ENCODE results near the gene APEX1.
"Not testable (repeated sequence)": the region's sequence is repeated elsewhere in the genome, so short reads cannot be mapped to it uniquely, and the experiment has no call there.

The APEX1 gene

DNA sequence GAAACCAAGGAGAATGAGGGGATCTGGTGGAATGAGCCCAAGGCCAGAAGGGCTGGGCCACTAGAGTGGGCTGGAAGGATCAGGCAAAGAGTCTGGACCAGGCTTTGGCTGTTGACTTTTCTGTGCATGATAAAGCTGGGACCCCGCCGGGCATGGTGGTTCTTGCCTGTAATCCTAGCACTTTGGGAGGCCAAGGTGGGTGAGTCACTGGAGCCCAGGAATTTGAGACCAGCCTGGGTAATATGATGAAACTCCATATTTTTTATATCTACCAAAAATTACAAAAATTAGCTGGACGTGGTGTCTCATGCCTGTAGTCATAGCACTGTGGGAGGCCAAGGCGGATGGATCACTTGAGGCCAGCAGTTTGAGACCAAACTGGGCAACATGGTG, 18.7 kb upstream of the APEX1 start:
- DNase-seq: peak; percentile 72

DNA sequence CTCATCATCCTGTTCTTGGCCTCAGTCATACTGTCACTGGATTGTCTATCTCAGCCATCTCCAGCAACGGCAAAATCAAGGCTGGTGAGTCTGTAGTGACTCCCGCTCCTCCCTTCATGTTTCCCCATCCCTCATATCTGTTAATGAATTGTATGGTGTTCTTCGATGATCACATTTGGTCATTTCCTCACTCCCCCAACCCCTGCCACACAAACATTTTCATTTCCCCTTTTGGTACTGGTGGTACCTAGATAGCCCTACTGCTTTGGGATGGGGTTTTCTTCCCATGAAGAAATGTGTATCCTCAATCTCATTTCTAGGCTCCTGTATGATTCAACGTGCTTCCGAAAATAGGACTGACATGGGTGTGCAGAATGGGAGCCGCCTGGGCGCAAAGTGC, 16.4 kb upstream of the APEX1 start:
- DNase-seq: no peak

DNA sequence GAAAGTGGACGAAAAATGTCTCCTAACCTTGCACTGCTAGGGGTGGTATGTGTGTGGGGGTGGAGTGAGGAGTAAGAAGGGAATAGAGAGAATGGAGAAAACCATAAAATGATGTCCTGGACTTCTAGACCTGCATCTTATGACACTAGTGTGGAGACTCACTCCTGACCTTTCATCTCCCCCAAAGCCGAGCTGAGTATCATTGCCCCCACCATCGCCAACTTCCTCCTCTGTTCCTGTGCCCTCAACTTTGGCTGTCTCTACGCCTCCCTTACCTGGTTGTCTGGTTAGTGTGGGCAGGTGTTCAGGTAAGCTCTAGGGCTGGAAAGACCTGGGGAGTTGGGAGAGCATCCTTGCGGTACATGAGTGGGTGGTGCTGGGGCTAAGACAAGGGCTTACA, 14.6 kb upstream of the APEX1 start:
- DNase-seq: no peak

- DNase-seq: no peak
Observed at GRCh38 chr14:20440882-20441281, 14.1 kb upstream of the APEX1 start.

DNA sequence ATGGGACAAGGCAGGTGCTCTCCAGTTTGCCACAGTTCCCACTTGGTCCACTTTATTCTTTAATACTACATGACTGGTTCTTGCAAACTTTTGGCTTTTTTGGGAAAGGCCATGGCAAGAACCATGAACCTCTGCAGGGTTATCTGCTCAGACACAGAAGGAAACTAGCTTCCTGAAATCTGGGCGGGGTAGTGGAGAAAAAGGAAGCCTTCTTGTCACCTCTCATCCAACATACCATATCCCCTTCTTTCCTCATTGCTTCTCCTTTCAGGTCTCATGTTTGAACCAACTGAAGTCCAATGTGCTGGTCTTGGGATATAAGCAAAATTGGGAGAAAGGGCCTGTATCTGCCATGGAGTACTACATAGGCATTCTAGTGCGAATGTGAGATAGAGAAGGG, 13.6 kb upstream of the APEX1 start:
- no peak for DNase-seq

DNA sequence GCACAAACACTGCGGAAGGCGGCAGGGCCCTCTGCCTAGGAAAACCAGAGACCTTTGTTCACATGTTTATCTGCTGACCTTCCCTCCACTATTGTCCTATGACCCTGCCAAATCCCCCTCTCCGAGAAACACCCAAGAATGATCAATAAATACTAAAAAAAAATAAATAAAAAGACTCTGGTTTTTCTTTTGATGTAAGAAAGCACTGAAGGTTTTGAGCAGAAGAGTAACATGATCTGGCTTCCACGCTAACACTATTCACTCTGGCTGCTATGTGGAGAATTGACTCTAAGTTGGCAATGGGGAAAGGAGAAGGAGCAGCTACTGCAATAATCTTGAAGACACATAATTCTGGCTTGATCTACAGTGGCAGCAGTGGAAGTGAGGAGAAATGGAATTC, 11.4 kb upstream of the APEX1 start:
- DNase-seq: not testable (repeated sequence)

GRCh38 chr14:20446889-20447288, 8.1 kb upstream of the APEX1 start:
- no peak for DNase-seq

GRCh38 chr14:20452831-20453230, 2.2 kb upstream of the APEX1 start:
- DNase-seq: not testable (repeated sequence)

- peak; percentile 15 for DNase-seq
Observed at GRCh38 chr14:20455355-20456300, 602 bp downstream of the APEX1 start.

DNA sequence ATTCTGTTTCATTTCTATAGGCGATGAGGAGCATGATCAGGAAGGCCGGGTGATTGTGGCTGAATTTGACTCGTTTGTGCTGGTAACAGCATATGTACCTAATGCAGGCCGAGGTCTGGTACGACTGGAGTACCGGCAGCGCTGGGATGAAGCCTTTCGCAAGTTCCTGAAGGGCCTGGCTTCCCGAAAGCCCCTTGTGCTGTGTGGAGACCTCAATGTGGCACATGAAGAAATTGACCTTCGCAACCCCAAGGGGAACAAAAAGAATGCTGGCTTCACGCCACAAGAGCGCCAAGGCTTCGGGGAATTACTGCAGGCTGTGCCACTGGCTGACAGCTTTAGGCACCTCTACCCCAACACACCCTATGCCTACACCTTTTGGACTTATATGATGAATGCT, 1.9 kb downstream of the APEX1 start:
- DNase-seq: no peak

DNA sequence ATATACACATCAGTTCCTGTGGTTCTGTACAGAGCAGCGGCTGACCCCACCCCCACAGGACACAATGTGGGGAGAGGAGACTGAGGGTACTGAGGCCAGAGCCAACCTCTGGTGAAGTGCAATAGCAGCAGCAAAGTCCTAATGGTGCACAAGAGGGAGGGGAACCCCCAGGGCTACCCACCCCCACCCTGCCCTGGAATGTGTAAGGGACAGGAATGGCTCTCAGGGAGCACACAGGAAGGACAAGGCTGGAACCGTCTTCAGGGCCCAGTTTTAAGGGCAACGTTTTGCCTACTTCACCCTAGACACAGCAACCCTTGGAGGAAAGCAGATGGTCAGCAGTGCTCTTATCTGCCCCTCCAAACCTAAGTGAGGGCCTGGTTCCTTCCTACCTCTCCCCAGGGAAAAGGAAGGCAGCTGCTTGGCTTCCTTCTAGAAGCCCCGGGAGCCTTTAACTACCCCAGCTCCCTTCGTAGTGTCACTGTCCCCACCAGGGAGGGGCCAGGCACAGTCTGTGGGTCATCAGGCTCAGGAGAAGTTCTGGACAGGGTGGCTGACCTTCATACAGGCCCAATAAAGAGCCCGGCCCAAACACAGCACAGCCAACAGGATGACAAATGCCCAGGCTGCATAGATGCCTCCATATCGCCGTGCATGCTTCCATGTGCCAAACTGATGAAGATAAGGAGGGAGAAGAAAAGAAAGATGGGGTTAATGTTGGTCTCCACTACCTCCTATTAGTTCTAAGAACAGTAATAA, 3.2 kb downstream of the APEX1 start:
- no peak for DNase-seq

- no peak for DNase-seq
Observed at GRCh38 chr14:20460458-20461224, 5.6 kb downstream of the APEX1 start.

GRCh38 chr14:20461225-20462141, 6.5 kb downstream of the APEX1 start, which contains the start of gene PIP4P1:
PIP4P1 (minus strand) TSS chr14:20461434; CDS start chr14:20461325, 109 bp downstream.
- DNase-seq: peak; percentile 100

DNA sequence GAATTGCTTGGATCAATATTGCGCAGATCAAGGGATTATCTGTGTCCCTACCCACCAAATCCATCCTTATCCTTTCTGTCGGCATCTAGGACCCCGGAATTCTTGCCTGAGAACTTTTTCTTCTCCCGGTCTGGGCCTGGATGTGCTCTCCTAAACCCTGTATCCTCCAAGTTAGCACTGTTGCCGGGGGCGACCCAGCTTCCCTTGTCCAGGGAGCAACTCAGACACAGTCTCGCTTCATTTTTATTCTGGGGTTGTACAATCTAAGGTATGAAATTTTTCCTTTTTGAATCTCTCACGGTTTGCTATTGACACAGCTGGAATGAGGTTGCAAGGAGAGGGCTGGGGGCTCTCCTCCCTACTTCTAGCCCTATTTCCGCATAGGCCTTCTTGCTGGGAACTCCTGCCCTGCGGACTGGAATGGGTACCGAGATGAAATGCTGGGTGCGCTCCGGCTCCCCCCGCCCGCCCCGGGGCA, 13.8 kb downstream of the APEX1 start:
- no peak for DNase-seq

GRCh38 chr14:20469242-20469889, 14.3 kb downstream of the APEX1 start, which contains the start of gene PNP:
PNP (plus strand) TSS chr14:20469406; CDS start chr14:20469525, 119 bp downstream.
- peak; percentile 83 for DNase-seq

- peak; percentile 70 for DNase-seq
Observed at GRCh38 chr14:20469890-20470602, 15.0 kb downstream of the APEX1 start.

- no peak for DNase-seq
Observed at GRCh38 chr14:20470603-20470901, 15.5 kb downstream of the APEX1 start.

DNA sequence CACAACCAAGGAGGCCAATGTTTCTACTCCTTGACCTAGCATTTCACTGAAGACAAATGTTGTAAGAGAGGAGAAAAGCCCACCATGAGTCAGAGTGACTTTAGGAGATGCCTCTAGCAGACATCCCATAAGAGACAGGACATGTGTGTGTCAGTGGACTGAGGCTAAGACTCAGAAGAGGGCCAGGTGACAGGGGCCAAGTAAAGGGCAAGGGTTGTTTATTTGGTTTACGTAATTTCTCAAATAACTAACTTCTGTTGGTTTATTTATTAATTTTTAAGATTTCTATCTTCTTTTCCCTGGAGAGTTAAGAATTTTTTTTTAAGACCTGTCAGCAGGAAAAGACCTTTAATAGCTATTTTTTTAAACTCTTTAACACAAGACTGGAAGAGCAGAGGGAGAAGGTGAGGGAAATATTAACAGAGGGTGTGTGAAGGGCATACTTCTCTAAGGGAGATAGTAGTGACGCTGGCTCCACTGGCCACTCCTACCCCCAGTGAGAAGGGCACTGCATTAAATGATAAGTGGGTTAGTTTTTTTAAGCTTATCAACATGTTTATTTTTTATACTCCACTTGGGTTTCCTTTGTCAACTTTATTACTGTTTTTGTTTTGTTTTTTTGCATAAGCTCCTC, 17.6 kb downstream of the APEX1 start:
- DNase-seq: no peak

- DNase-seq: no peak
Observed at GRCh38 chr14:20476776-20477175, 21.8 kb downstream of the APEX1 start.

DNA sequence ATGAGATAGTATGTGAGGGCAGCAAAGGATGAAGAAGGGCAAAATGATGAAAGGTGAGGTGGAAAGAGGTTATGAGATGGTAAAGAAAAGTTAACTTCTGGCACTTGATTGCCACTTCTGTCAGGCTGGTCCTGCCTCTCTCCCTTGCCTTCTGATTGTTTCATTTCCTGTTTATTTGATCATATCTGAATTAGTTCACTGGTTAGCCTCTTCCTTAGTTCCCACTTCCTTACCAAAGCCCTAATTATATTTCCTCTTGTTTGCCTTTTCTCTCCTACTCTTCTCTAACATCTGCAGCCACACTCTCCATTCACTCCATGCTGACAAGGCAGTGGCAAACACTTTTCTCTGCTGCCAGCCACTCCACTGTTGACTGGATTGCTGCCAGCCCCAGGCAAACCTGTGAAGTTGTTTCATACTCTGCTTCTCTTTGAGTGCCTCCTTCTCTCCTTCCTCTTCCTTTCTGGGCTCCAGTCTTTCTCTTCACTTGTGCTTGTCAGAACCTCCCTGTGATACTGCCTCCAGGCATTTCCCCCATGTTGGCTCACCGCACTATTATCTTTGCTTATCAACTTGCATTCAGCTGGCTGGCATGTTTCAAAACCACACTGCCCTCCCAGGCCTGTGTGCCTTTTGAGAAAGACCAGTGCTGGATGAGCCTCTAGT, 22.3 kb downstream of the APEX1 start:
- no peak for DNase-seq

All from fibroblast of skin of right quadriceps (primary cell).